HG02973 (cell line): ENCODE data around the gene ACADVL.
"Not testable (repeated sequence)": the region's sequence is repeated elsewhere in the genome, so short reads cannot be mapped to it uniquely, and the experiment has no call there.

Source experiments
- ATAC-seq: cut with Tn5 transposase; IDR thresholded peaks from one replicate; pipeline ENCODE4 v1.9.1; 2021; ENCODE audit warnings: moderate library complexity; ENCODE audit not compliant: unreplicated experiment

ACADVL gene

DNA sequence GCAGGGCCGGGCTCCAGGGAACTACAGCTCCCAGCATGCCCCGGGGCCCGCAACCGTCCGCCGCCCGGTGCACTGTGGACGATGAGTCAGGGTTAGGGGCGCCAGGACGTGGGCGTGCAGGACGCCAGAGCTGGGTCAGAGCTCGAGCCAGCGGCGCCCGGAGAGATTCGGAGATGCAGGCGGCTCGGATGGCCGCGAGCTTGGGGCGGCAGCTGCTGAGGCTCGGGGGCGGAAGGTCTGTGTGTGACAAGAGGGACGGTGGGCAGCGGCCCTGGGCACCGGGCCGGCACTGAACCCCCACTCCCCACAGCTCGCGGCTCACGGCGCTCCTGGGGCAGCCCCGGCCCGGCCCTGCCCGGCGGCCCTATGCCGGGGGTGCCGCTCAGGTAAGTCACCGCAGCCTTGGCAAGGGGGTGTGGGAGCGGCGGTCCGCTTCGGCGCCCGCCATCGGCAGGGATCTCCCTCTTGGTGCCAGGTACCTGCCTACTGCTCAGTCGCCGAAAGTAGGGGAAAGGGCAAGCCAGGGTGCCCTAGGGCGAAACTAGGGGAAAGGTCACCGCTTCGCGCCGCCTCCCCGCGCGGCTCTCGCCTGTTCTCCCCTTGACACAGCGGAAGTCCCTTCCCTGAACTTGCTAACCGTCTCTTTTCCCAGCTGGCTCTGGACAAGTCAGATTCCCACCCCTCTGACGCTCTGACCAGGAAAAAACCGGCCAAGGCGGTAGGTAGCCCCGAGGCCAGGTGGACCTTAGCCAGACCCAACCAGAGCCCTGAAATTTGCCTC is at the start of gene ACADVL, which contains the start of gene DLG4:
TSS of gene ACADVL (plus strand) at position 127 of the 781 bp plus-strand sequence. CDS start at position 174, 47 bp downstream.
TSS of gene DLG4 (minus strand) at position 25 of the 781 bp plus-strand sequence.
- ATAC-seq, result peak; percentile 55

DNA sequence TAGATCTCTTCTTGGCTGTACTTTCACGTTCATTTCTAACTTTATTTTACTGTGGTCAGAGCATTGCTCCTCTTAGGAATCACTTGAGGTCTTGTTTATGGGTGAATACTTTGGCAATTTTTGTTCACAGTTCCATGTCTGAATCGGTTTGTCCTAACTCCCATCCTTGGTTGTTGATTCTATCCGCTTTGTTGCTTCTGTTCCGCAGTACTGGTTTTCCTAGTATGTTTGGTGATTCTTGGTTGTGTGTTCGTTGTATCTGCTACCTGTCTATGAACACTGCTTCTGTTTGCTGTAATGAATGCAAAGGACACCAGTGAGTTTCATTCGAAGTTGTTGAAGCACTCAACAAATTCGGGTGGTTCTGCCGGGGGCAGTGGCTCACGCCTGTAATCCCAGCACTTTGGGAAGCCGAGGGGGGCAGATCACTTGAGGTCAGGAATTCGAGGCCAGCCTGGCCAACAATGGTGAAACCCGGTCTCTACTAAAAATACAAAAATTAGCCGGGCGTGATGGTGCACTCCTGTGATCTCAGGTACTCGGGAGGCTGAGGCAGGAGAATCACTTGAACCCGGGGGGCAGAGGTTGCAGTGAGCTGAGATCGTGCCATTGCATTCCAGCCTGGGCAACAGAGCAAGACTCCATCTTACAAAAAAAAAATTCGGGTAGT is 47.1 kb upstream of the ACADVL start:
- ATAC-seq, result not testable (repeated sequence)

DNA sequence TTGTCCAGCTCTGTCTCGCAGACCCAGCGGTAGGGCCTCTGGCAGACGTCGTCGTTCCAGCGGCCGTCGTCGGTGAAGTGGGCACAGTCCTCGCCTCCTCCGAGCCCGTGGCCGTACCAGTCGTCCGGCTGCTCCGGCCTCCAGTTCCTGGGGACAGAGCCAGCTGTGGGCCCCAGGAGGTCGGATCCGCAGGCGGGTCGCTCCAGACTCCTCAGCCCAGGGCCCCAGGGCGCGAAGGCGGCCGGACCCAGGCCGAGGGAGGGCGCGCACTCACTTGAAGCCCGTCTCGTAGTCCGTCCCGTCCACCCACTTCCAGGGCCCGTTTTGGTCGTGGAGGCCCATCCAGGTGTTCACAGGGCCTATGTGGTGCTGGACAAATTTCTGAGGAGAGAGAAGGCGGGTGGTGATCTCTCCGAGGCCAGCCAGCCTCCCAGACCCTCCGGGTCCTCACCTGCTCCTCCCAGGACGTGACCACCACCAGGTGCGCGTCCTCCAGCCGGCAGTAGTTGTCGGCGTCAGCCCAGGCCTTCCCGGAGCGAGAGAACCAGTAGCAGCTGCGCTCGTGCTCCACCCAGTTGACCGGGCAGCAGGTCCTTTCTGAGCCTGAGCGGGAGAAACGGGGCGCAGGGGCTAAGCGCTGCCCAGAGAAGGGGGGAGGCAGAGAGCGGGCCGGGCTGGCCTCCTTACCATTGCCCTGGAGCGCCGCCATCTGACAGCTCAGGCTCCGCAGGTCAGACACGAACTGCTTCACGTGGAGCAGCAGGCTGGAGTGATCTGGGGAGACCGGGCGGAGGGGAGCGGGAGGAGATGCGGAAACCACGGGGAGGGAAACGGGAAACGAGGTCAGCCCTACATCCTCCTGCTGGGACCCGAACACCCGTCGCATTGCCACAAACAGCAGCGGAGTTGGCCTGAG is 45.8 kb upstream of the ACADVL start:
- ATAC-seq, result no peak

DNA sequence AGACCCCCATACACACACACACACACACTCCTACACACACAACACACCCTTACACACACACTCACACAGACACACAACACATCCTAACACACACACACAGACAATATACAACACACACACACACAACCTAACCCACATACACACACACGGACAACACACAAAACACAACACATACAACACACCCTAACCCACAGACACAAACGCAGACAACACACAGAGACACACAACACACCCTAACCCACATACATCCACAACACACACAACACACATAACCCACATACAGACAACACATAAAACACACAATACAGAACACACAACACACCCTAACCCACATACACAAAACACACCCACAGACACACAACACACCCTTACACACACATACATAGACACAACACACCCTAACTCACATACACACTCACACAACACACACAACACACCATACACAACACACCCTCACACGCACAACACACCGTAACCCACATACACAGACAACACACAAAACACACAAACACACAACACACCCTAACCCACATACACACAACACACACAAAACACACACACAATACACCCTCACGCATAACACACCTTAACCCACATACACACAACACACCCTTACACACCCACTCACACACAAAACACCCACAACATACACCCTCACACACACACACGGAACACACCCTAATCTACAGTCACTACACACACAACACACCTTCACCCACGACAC is 45.0 kb upstream of the ACADVL start:
- ATAC-seq, result no peak

DNA sequence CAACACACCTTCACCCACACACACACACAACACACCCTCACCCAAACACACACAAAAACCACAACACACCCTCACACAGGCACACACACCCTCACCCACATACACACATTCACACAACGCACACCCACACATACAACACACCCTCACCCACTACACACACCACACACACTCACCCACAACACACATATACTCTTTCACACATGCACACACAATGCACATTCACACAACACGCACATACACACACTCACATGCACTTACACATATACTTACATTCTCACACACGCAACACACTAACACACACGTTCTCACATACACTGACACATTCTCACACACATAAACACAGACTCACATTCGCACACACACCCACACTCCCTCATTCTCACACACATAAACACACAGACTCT is 44.4 kb upstream of the ACADVL start:
- no peak for ATAC-seq

DNA sequence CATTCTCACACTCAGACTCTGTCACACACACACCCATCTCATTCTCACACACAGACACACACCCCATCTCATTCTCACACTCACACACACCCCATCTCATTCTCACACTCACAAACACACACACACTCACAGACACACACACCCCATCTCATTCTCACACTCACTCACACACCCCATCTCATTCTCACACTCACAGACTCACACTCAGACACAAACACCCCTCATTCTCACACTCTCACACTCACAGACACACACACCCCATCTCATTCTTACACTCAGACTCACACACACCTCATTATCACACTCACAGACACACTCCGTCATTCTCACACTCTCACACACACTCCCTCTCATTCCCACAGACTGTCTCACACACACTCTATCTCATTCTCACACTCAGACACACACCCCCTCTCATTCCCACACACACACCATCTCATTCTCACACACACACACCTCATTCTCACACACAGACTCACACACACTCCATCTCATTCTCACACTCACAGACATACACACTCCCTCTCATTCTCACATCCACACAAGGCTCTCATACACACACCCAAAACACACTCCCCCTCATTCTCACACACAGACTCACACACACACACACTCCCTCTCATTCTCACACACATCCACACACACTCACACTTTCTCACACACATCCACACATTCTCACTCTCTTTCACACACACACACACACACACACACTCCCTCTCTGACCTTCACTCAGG is 43.5 kb upstream of the ACADVL start:
- ATAC-seq, result no peak

DNA sequence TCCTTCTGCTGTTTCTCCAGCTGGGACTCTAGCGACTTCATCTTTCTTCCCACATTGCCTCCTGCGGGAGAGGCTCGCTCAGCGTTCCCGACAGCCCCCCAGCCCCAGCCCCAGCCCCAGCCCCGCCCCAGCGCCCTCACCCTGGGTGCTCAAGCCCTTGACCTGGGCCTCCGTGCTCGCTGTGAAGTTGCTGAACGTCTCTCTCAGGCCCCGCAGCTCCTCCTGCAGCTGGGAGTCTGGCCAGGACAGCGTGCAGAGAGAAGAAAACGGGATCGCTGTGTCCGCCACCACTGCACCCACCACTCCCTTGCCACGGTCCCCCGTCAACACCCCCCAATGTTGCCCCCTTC is 42.9 kb upstream of the ACADVL start:
- no peak for ATAC-seq

DNA sequence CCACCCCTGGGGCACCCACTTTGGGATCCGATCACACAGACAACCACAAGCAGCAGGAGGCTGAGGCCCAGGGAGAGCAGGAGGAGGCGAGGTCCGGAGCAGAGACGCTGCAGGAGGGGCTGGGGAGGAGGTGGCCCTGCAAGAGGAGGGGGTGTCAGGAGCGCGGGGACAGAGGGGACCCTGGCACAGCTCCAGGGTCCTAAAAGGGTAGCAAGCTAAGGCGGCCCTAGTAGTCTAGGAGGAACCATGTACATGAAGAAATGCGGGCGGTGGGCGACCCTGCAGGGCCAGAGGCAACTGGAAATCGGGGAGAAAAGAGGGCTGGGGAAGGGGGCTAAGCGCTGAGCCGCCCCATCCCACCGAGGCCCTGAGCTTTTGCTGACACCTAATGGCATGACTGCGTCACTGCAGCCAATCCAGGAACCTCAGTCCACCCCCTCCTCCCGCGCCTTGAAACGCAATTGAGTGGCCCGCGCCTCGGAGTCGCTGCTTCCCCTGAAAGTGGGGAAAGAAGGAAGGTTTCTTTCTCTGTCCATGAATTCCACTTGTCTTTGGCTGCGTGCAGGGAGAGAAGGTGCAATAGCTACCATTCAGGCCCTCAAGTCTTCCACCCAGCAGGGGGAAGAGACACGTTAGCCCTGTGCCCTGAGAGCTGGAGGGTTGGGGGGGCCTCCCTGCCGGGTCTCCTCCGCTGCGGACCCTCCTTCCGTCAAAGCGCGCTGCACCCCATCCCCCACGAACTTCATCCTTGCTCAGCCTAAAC is 42.4 kb upstream of the ACADVL start:
- ATAC-seq, result no peak

DNA sequence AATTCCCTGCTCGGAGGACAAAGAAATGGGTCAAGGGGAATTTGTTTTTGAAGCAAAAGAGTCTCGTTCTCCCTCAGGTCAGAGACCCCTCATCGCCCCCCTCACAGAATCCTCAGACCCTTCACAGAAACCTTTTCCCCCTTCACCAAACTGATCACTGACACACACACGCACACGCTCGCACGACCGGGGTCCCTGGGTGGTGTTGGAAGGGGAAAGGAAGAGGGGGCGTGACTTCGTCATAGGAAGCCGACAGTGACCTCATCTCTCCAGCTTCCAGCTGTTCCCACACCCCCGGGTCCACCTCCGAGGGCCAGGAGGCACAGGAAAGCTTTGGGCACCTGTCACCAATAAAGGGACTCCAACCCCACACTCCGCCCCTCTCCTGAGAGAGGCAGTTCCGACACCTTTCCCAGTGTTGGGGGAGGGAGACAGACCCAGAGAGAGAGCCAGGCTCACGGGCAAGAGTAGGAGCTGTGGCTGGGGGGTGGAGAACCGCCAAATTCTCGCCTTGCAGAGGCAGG is 41.7 kb upstream of the ACADVL start:
- ATAC-seq, result no peak

DNA sequence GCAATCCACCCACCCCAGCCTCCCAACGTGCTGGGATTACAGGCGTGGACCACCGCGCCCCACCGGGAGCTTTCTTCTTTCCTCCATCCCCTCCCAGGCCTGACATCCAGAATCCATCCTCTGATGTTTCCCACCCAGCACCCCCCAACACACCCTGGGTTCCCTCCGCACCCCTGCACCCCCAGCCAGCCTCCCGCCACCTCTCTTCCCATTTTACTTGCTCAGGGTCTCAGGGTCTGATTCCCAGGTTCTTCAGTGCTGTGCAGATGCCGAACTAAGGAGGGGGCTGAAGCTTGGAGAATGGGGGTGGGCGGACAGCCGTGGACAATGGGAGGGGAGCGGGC is 40.8 kb upstream of the ACADVL start:
- no peak for ATAC-seq

DNA sequence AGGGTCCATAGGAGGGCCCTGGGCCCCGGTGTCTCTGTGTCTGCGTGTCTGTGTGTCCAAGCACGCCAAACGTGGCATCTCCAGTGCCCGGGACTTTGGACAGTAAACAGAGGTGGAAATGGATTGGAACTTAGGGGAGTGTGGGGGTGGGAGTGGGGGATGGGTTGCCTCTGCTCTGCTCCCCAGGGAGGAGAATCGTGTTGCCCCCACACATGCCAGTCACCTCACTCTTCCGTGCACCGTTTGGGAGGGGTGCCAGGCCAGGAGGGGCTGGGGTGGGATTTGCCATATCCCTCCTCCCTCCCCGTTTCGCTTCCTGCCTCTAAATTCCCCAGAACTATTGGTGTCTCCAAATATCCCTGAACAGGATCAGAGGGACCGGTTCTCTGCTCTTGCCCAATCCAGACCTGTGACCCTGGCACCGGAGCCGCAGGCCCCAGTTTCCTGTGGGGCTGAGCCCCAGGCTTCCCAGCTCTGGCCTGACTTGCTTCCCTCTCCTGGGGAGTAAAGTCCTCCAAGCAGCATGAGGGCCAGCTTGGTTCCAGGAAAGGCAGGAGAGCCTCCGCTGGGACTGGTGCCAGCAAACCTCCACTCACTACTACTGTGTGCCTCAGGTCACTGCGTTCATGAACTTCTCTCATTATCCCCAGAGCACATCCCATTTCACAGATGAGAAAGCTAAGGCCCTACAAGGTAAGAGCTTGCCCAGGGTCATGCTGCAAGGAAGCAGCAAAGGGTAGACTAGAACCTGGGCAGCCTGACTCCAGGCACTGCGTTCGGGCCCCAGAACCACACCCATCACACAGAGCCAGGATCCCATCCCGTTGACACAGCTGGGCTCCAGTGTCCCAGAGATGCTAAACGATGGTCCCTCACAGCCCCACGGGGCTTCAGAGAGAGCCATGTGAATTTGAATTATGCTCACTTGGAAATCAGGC is 40.2 kb upstream of the ACADVL start, which contains the start of gene ASGR1:
TSS of gene ASGR1 (minus strand) at position 54 of the 938 bp plus-strand sequence. CDS start 807 bp downstream, outside the sequence.
- ATAC-seq, result no peak

DNA sequence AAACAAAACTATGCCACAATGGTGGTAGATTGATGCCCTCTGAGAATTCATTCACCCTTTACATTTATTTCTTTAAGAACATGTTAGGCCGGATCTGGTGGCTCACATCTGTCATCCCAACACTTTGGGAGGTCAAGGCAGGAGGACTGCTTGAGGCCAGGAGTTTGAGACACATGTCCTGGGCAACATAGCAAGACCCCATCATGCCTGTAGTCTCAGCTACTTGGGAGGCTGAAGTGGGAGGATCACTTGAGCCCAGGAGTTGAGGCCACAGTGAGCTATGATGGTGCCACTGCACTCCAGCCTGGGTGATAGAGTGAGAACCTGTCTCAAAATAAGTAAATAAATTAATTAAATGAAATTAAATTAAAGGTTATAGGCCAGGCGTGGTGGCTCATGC is 37.6 kb upstream of the ACADVL start:
- ATAC-seq, result not testable (repeated sequence)

DNA sequence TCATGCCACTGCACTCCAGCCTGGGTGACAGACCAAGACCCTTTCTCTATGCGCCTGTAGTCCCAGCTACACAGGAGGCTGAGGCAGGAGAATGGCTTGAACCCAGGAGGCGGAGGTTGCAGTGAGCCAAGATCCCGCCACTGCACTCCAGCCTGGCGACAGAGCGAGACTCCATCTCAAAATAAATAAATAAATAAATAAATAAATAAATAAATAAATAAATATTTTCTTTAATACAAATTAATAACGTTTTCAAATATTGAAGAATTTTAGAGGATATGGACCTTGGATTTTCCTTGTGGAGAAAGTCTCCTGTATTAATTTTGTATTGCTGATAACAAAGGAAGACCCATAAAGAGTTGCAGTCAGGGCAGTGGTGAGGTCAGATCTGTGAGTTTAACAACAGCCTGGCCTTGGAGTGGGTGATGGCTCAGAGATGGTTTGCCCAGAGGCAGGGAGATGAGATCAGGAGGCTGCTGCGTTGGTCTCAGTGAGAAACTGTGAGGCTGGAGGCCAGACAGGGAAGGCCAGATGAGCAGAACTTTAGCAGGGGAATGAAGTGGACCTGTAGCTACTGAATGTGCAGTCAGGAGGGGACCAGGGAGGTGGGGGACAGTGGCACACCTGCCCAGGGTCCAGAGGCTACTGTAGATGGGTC is 36.2 kb upstream of the ACADVL start:
- ATAC-seq, result no peak

DNA sequence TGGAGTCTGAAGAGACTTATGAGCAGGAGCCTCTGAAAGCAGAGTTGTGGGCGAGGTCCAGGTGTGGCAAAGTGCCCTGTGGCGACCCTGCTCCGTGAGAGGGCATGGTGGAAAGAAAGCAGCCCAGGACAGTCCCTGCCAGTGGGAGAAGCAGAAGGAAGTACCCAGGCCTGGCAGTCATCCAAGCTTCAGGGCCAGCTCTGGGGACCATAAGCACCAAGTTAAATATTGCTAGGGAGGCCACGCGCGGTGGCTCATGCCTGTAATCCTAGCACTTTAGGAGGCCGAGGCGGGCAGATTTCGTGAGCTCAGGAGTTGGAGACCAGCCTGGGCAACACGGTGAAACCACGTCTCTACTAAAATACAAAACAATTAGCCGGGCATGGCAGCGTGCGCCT is 35.6 kb upstream of the ACADVL start:
- no peak for ATAC-seq

DNA sequence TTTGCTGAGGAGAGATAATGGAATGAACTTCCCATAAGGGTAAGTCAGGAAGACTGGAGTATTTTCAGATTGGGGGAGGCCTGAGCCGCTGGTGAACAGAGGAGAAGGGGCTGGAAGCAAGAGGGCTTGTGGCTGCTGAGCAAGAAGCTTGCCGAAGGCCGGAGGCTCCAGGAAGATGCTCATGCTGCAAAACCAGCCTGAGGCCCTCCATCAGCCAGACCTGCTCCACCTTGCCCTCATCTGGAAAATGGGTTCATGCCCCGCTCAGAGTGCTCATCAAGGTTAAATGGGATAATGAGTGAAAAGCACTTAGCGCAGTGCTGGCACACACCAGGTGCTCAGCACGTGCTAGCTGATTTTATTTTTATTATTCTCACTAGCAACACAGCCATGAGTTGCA is 35.1 kb upstream of the ACADVL start:
- ATAC-seq, result no peak

DNA sequence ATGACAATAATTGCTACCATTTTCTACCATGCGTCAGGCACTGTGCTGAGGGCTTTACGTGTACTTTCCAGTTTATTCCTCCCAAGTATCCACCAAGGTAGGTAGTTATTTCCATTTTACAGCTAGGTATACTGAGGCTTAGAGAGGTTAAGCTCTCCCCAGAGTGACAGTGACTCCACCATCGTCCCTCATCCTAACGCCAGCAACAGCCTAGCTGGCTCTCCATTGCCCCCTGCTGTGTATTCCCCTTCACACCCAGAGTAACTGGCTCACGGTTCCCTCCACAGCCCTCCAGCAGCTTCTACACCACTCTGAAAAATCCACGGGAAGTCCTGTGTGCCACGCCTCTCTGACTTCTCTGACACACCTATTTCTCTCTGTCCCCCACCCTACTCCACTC is 33.5 kb upstream of the ACADVL start:
- no peak for ATAC-seq

DNA sequence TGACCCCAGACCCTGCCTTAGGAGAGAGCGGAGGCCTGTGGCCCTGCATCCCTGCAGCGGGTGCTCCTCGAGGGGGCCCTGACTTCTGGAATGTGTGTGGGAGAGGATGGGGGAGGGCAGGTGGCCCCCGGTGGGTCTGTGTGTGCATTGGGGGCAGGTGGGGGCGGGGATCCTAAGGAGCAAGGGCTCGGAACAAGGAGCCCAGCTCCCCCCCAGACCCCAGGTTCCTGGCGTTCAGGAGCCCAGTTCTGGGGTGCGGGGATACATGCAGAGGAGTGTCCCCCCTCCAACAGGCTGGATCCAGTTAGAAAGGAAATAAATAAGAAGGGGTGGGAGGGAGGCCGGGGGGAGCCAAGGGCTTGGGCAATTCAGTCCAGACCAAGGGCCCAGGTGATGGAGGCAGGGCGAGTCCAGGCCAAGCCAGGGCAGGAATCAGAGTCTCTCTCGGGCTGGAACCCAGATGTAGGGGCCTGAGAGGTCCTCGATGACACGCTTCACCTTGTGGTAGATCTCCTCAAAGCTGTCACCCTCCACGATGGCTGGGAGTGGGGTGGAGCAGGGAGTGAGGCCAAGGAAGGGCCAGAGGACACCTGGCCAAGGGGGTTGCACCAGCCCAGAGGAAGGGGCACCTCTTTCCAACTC is 29.3 kb upstream of the ACADVL start:
- no peak for ATAC-seq
